MCF 10A (cell line): Measurements from ENCODE around the gene SCARB2. TPM values are rescaled to one million over a fixed set of nuclear protein-coding genes. Genes with fewer than 3 reads are reported as not detected.
A peak's percentile ranks its signal among the peaks of the same experiment; 100 is the strongest.

ENCODE experiments used
- BruUV-seq: library from RNA; stranded (reverse); fragments of 400-500 nt; replicated peaks from 2 replicates; lab custom pipeline; 2021; lab: Mats Ljungman, UMichigan
- CTCF ChIA-PET: fragments of 300-600 bp; sonication (Branson Sonifier 250); formaldehyde crosslinking; extraction: SDS; loops from one replicate; lab custom pipeline; 2021; ENCODE audit warnings: antibody characterized with exemption, inconsistent platforms; lab: Yijun Ruan, JAX
- POLR2A ChIA-PET: fragments of 300-600, 350-650 bp; sonication (Branson Sonifier 250); formaldehyde crosslinking; extraction: SDS; loops from one replicate; lab custom pipeline; 2020; ENCODE audit warnings: antibody characterized with exemption, inconsistent platforms; lab: Yijun Ruan, JAX
- DNase-seq: peaks from one replicate; pipeline ENCODE4 v3.0.0-alpha.2; 2018; ENCODE audit not compliant: unreplicated experiment
- H3K27ac Mint-ChIP-seq: one replicate; pipeline ENCODE4 v1.8.0; 2022; ENCODE audit warnings: mild to moderate bottlenecking, low read depth, mixed read lengths; ENCODE audit not compliant: unreplicated experiment
- H3K27me3 Mint-ChIP-seq: one replicate; pipeline ENCODE4 v1.8.0; 2022; ENCODE audit warnings: mixed read lengths; ENCODE audit not compliant: insufficient read depth, unreplicated experiment
- H3K36me3 Mint-ChIP-seq: one replicate; pipeline ENCODE4 v1.8.0; 2022; ENCODE audit warnings: mild to moderate bottlenecking, moderate library complexity, mixed read lengths; ENCODE audit not compliant: insufficient read depth, unreplicated experiment
- H3K4me1 Mint-ChIP-seq: one replicate; pipeline ENCODE4 v1.8.0; 2022; ENCODE audit warnings: mixed read lengths; ENCODE audit not compliant: insufficient read depth, unreplicated experiment
- H3K4me3 Mint-ChIP-seq: one replicate; pipeline ENCODE4 v1.8.0; 2022; ENCODE audit warnings: mild to moderate bottlenecking, moderate library complexity, mixed read lengths; ENCODE audit not compliant: unreplicated experiment
- H3K9me3 Mint-ChIP-seq: one replicate; pipeline ENCODE4 v1.8.0; 2022; ENCODE audit warnings: mixed read lengths; ENCODE audit not compliant: unreplicated experiment
- CTCF ChIP-seq: fragments of 200-600 bp; IDR thresholded peaks from one replicate; pipeline ENCODE4 v1.8.0; 2022; ENCODE audit warnings: antibody characterized with exemption, mild to moderate bottlenecking; ENCODE audit not compliant: unreplicated experiment
- intact Hi-C: fragments of 100-400 bp; cut with micrococcal nuclease; formaldehyde crosslinking; loops from 2 replicates; pipeline ENCODE4 v1.14.1; 2022
- total RNA-seq: library from RNA; stranded (reverse); gene quantifications from 2 replicates; pipeline ENCODE4 v1.2.3, GENCODE V29; 2022

Gene SCARB2
- total RNA-seq, 1 experiment from 2014 or later: 67.2 TPM

- no peak for DNase-seq
- Mint-ChIP-seq H3K4me1 (no peaks in the 10 kb centered on the region), H3K27me3 (peaks cover 22% of the 10 kb centered on the region), H3K27ac (no peak overlapping the region), H3K9me3 (no peaks in the 10 kb centered on the region), H3K36me3 (no peaks in the 10 kb centered on the region), H3K4me3 (no peak overlapping the region)
- no peak for TF ChIP-seq CTCF
- POLR2A ChIA-PET: interaction anchor here (0.6 kb wide), 2 partner anchors 44 to 49 kb away, joined by 3 read pairs; no protein-coding TSS in a partner anchor
- BruUV-seq: no TSS peak
- intact Hi-C loops: loop anchor here (10.0 kb wide), 1 partner anchor 118 kb away; no protein-coding TSS in a partner anchor
- CTCF ChIA-PET: interaction anchor here (1.2 kb wide), 1 partner anchor 30 kb away, joined by 4 read pairs; no protein-coding TSS in a partner anchor
Observed at GRCh38 chr4:76256968-76257367, 43.3 kb upstream of the SCARB2 start.

- intact Hi-C loops: loop anchor here (10.0 kb wide), 1 partner anchor 119 kb away; no protein-coding TSS in a partner anchor
- no peak for DNase-seq
- Mint-ChIP-seq H3K4me3 (no peak overlapping the region), H3K27me3 (peaks cover 22% of the 10 kb centered on the region), H3K4me1 (no peaks in the 10 kb centered on the region), H3K27ac (no peak overlapping the region), H3K9me3 (no peaks in the 10 kb centered on the region), H3K36me3 (no peaks in the 10 kb centered on the region)
- POLR2A ChIA-PET: interaction anchor here (0.6 kb wide), 1 partner anchor 42 kb away, joined by 4 read pairs; the partner anchor contains the start of gene SCARB2
- CTCF ChIA-PET: interaction anchor here (0.7 to 1.2 kb wide), 2 partner anchors 31 to 109 kb away, joined by 4 read pairs; no protein-coding TSS in a partner anchor
- BruUV-seq: no TSS peak
- TF ChIP-seq CTCF: no peak
Observed at GRCh38 chr4:76256032-76256431, 42.4 kb upstream of the SCARB2 start.

- no peak overlapping the region for H3K27ac Mint-ChIP-seq
- BruUV-seq: no TSS peak
- CTCF ChIA-PET: interaction anchor here (1.4 to 4.2 kb wide), 2 partner anchors 53 to 73 kb away, joined by 5 to 28 read pairs; partner anchors contain the start of gene STBD1
- POLR2A ChIA-PET: interaction anchor here (1.2 to 2.0 kb wide), 3 partner anchors 18 to 71 kb away, joined by 4 to 9 read pairs (median 6); no protein-coding TSS in a partner anchor
- TF ChIP-seq CTCF: no peak
- no peaks in the 10 kb centered on the region for H3K4me1 Mint-ChIP-seq
- intact Hi-C loops: loop anchor here (10.0 kb wide), 1 partner anchor 121 kb away; no protein-coding TSS in a partner anchor
- H3K9me3 Mint-ChIP-seq: no peaks in the 10 kb centered on the region
- H3K4me3 Mint-ChIP-seq: no peak overlapping the region
- peaks cover 38% of the 10 kb centered on the region for H3K27me3 Mint-ChIP-seq
- no peak for DNase-seq
- no peaks in the 10 kb centered on the region for H3K36me3 Mint-ChIP-seq
Observed at GRCh38 chr4:76253511-76253910, 39.9 kb upstream of the SCARB2 start.

- intact Hi-C loops: loop anchor here (10.0 kb wide), 1 partner anchor 123 kb away; no protein-coding TSS in a partner anchor
- H3K9me3 Mint-ChIP-seq: no peaks in the 10 kb centered on the region
- no peak for TF ChIP-seq CTCF
- peak overlapping the region; percentile 70 for H3K4me3 Mint-ChIP-seq
- no peaks in the 10 kb centered on the region for H3K36me3 Mint-ChIP-seq
- DNase-seq: no peak
- H3K27ac Mint-ChIP-seq: no peak overlapping the region
- POLR2A ChIA-PET: interaction anchor here (0.7 to 2.0 kb wide), 6 partner anchors 16 to 70 kb away, joined by 3 to 9 read pairs (median 4); no protein-coding TSS in a partner anchor
- CTCF ChIA-PET: interaction anchor here (0.5 to 4.2 kb wide), 7 partner anchors 54 to 236 kb away, joined by 3 to 28 read pairs (median 3); partner anchors contain the start of gene STBD1
- BruUV-seq: no TSS peak
- H3K27me3 Mint-ChIP-seq: peaks cover 41% of the 10 kb centered on the region
- H3K4me1 Mint-ChIP-seq: no peaks in the 10 kb centered on the region
Observed at GRCh38 chr4:76252271-76252653, 38.6 kb upstream of the SCARB2 start.
